ENCODE measurements around the gene TASP1. TPM values are rescaled to one million over a fixed set of nuclear protein-coding genes. Genes with fewer than 3 reads are reported as not detected.

Gene TASP1
- total RNA-seq, 4 donors from 2014 or later: 15.2 to 21.3 (median 17.8) TPM

GRCh38 chr20:13587370-13587769 is 51.4 kb downstream of the TASP1 start:
- ATAC-seq: no peak
- no peak overlapping the region for H3K4me3 ChIP-seq
- peaks cover 0 to 24% of the 10 kb centered on the region in 2 donors for H3K36me3 ChIP-seq
- H3K27ac ChIP-seq: no peak overlapping the region
- H3K27me3 ChIP-seq: no peaks in the 10 kb centered on the region
- peaks cover 0 to 4% (median 0%) of the 10 kb centered on the region in 3 donors for H3K9me3 ChIP-seq
- TF ChIP-seq POLR2A (IDR thresholded peaks at IDR 0.05): no peak
- no peak for TF ChIP-seq POLR2AphosphoS5 (IDR thresholded peaks at IDR 0.05)
- TF ChIP-seq CTCF (IDR thresholded peaks at IDR 0.05): no peak
- TF ChIP-seq EP300 (IDR thresholded peaks at IDR 0.05): no peak
- no peaks in the 10 kb centered on the region for H3K4me1 ChIP-seq

GRCh38 chr20:13586133-13586532 is 52.6 kb downstream of the TASP1 start:
- TF ChIP-seq POLR2AphosphoS5 (IDR thresholded peaks at IDR 0.05) (no peak), EP300 (IDR thresholded peaks at IDR 0.05) (no peak), POLR2A (IDR thresholded peaks at IDR 0.05) (no peak), CTCF (IDR thresholded peaks at IDR 0.05) (no peak)
- Histone ChIP-seq H3K27ac (no peak overlapping the region), H3K36me3 (peaks cover 0 to 24% of the 10 kb centered on the region in 2 donors), H3K4me1 (no peaks in the 10 kb centered on the region), H3K27me3 (no peaks in the 10 kb centered on the region), H3K4me3 (no peak overlapping the region), H3K9me3 (peaks cover 0 to 4% (median 0%) of the 10 kb centered on the region in 3 donors)
- no peak for ATAC-seq

- no peak for TF ChIP-seq POLR2AphosphoS5 (IDR thresholded peaks at IDR 0.05)
- no peak for TF ChIP-seq EP300 (IDR thresholded peaks at IDR 0.05)
- TF ChIP-seq CTCF (IDR thresholded peaks at IDR 0.05): no peak
- no peak for TF ChIP-seq POLR2A (IDR thresholded peaks at IDR 0.05)
- no peak for ATAC-seq
- Histone ChIP-seq H3K27me3 (no peaks in the 10 kb centered on the region), H3K9me3 (peaks cover 0 to 3% (median 0%) of the 10 kb centered on the region in 3 donors), H3K27ac (no peak overlapping the region), H3K4me3 (no peak overlapping the region), H3K36me3 (peaks cover 0 to 36% of the 10 kb centered on the region in 2 donors), H3K4me1 (no peaks in the 10 kb centered on the region)
- WGBS, 2 donors (ENCODE audit: low coverage in 1 of 2): 75 to 94% methylated on average over 2 to 3 of the region's 3 CpGs
Measured at GRCh38 chr20:13581451-13581850, 57.3 kb downstream of the TASP1 start.

GRCh38 chr20:13580707-13581106 is 58.0 kb downstream of the TASP1 start:
- Histone ChIP-seq H3K4me1 (no peaks in the 10 kb centered on the region), H3K27ac (no peak overlapping the region), H3K27me3 (no peaks in the 10 kb centered on the region), H3K36me3 (peaks cover 0 to 34% of the 10 kb centered on the region in 2 donors), H3K4me3 (no peak overlapping the region), H3K9me3 (no peaks in the 10 kb centered on the region)
- TF ChIP-seq POLR2A (IDR thresholded peaks at IDR 0.05): no peak
- TF ChIP-seq POLR2AphosphoS5 (IDR thresholded peaks at IDR 0.05): no peak
- TF ChIP-seq EP300 (IDR thresholded peaks at IDR 0.05): no peak
- no peak for TF ChIP-seq CTCF (IDR thresholded peaks at IDR 0.05)
- WGBS, 2 donors (ENCODE audit: low coverage in 1 of 2): 93 to 100% methylated on average over 5 of the region's 5 CpGs
- ATAC-seq: no peak

DNA sequence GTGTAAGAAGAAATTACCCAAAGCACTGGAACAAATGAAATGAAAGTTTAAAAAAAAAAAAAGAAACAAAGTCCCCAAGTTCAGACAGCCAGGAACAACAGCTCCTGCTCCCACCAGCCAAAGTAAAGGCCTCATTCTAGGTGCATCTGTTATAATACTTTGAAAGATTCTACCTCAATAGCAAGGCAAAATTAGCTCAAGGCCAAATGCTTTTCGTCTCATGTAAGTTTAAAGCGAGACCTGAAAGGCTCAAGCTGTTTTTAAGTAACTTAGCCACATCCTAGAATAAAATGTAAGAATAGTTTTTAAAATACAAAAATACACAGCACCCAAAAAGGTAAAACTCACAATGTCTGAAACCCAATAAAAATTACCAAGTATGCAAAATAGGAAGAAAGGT is 64.7 kb downstream of the TASP1 start:
- Histone ChIP-seq H3K36me3 (peaks cover 0 to 11% of the 10 kb centered on the region in 2 donors), H3K4me1 (no peaks in the 10 kb centered on the region), H3K4me3 (no peak overlapping the region), H3K27me3 (no peaks in the 10 kb centered on the region), H3K27ac (no peak overlapping the region), H3K9me3 (no peaks in the 10 kb centered on the region)
- 44 to 81% methylated on average over 2 of the region's 2 CpGs for WGBS, 2 donors (ENCODE audit: low coverage in 1 of 2)
- ATAC-seq: no peak
- TF ChIP-seq EP300 (IDR thresholded peaks at IDR 0.05): no peak
- TF ChIP-seq POLR2AphosphoS5 (IDR thresholded peaks at IDR 0.05): no peak
